LNCaP clone FGC (cell line): ENCODE measurements around the gene ABHD10.

Source experiments
- DNase-seq: peaks from one replicate; pipeline ENCODE4 v3.0.0-alpha.2; 2011; ENCODE audit warnings: low read depth
- H3K4me3 ChIP-seq: 2 replicates; pipeline ENCODE4 v1.5.1; 2011; ENCODE audit warnings: mild to moderate bottlenecking, low read depth, low read length, control low read depth
- CTCF ChIP-seq: IDR thresholded peaks from 2 replicates; pipeline ENCODE4 v1.5.1; 2012; ENCODE audit warnings: mild to moderate bottlenecking; ENCODE audit not compliant: control insufficient read depth, insufficient read depth; ENCODE audit errors: extremely low read depth

The ABHD10 gene

GRCh38 chr3:112019716-112020115 lies 40.9 kb downstream of the ABHD10 start:
- DNase-seq: no peak
- no peak for TF ChIP-seq CTCF
- H3K4me3 ChIP-seq: no peak overlapping the region

DNA sequence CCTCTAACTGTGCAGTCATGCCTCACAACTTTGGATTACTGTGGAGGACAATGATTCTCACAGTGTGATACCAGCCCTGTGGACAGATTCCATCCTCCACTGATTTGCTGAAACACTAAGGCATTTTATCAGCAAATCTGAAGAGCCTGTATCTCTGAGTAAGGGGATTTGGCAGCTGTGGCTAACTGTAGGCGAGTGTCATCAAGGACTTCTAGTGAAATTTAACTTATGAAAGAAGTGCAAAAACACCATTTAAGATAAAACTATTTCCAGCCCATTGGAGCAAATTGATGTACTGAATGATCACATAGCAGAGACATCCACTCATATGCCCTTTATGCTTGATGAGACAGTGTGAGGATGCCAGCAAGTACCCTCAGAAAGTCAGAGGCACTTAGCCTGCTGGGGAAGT lies 41.9 kb downstream of the ABHD10 start:
- no peak for DNase-seq
- TF ChIP-seq CTCF: no peak
- no peak overlapping the region for H3K4me3 ChIP-seq

- TF ChIP-seq CTCF: no peak
- no peak overlapping the region for H3K4me3 ChIP-seq
- DNase-seq: no peak
Measured at GRCh38 chr3:112027142-112027541, 48.3 kb downstream of the ABHD10 start.

- TF ChIP-seq CTCF: no peak
- no peak for DNase-seq
- no peak overlapping the region for H3K4me3 ChIP-seq
Measured at GRCh38 chr3:112027826-112028225, 49.0 kb downstream of the ABHD10 start.

- H3K4me3 ChIP-seq: no peak overlapping the region
- DNase-seq: no peak
- TF ChIP-seq CTCF: no peak
Measured at GRCh38 chr3:112030901-112031300, 52.1 kb downstream of the ABHD10 start.

DNA sequence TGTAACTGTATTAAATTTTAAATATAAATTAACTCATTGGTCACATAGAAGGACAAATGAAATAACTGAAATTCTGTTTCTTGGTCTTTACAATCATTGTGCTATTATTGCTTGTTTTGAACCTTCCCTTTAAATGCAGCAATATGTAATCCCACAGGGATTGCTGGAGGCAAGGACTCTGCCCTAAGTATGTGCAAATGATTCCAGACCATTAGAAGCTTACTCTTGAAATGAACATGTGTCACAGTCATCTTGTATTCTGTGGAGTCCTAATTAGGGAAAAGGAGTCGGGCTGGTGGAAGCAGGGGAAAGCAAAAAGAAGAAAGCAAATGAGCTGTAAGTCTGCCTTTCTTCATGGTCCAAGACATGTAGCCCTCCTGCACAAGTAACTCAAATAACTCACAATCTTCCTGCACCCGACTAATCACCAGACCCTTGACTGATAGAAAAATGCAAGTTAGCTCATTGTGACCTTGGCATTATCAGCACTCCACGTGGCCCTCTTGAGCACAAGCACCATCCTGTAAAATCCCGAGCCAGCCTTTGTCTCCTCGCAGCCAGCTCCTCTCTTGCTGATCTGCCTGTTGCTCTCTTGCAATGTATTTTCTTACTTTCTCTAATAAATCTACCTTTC lies 53.4 kb downstream of the ABHD10 start:
- no peak overlapping the region for H3K4me3 ChIP-seq
- TF ChIP-seq CTCF: no peak
- no peak for DNase-seq

DNA sequence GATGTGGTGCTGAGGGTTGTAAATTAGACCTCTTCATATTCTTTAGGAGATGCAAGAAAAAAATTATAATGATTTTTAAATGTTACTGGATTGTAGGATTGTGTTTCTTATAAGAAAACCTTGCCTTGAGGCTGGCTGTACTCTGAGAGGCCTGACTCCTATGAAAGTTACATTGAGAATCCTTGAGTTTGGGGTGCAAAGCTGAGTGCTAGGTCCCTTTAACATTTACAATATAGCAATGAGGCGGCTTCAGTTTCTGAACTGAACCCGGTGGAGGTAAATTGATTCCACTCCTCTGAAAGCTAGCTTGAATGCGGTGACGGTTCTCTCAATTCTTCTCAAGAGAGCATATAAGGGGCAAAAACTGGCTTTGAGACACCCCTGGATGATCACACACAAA lies 55.6 kb downstream of the ABHD10 start, which contains the start of gene TMPRSS7:
Gene TMPRSS7 (plus strand): TSS at position 301 of the 400 bp plus-strand sequence. CDS start 110 bp downstream, outside the sequence.
- H3K4me3 ChIP-seq: no peak within 1 kb of the TSS
- DNase-seq: no peak

More for the DNA sequence above, 55.6 kb downstream of the ABHD10 start, which contains the start of gene TMPRSS7:
- no peak for TF ChIP-seq CTCF
